GM18507 (cell line): ENCODE data around the gene DBP.
A peak's percentile ranks its signal among the peaks of the same experiment; 100 is the strongest.
"Not testable (repeated sequence)": the region's sequence is repeated elsewhere in the genome, so short reads cannot be mapped to it uniquely, and the experiment has no call there.

ENCODE experiments used
- DNase-seq: peaks from one replicate; pipeline ENCODE4 v3.0.0; 2011; ENCODE audit warnings: low read depth; ENCODE audit not compliant: insufficient read length; ENCODE audit errors: extremely low spot score
- FAIRE-seq: peaks from 2 replicates; lab custom pipeline; 2011; peaks lifted over from hg19 to GRCh38; lab: Jason Lieb, UNC

The DBP gene

GRCh38 chr19:48669903-48670668 lies 32.9 kb upstream of the DBP start:
- FAIRE-seq: no peak
- DNase-seq: no peak

- DNase-seq (no peak), FAIRE-seq (no peak)
Observed at GRCh38 chr19:48668761-48669160, 31.6 kb upstream of the DBP start.

- FAIRE-seq (no peak), DNase-seq (no peak)
Observed at GRCh38 chr19:48668332-48668731, 31.2 kb upstream of the DBP start.

GRCh38 chr19:48665786-48666185 lies 28.6 kb upstream of the DBP start:
- DNase-seq (no peak), FAIRE-seq (no peak)

GRCh38 chr19:48664476-48664875 lies 27.3 kb upstream of the DBP start:
- FAIRE-seq: no peak

GRCh38 chr19:48663667-48664066 lies 26.5 kb upstream of the DBP start:
- no peak for FAIRE-seq
- DNase-seq: no peak

More at GRCh38 chr19:48664476-48664875, 27.3 kb upstream of the DBP start:
- no peak for DNase-seq

- FAIRE-seq (no peak), DNase-seq (no peak)
Observed at GRCh38 chr19:48661711-48662090, 24.5 kb upstream of the DBP start.

- FAIRE-seq: peak; percentile 98
Observed at GRCh38 chr19:48660852-48661710, 23.9 kb upstream of the DBP start.

GRCh38 chr19:48659768-48660167 lies 22.6 kb upstream of the DBP start:
- DNase-seq (no peak), FAIRE-seq (peak; percentile 62)

More at GRCh38 chr19:48660852-48661710, 23.9 kb upstream of the DBP start:
- peak; percentile 98 for DNase-seq

- FAIRE-seq: no peak
- DNase-seq: no peak
Observed at GRCh38 chr19:48658483-48658882, 21.3 kb upstream of the DBP start.

GRCh38 chr19:48657828-48658227 lies 20.6 kb upstream of the DBP start:
- not testable (repeated sequence) for FAIRE-seq, DNase-seq

- FAIRE-seq: no peak
Observed at GRCh38 chr19:48656840-48657474, 19.8 kb upstream of the DBP start.

GRCh38 chr19:48654299-48655059 lies 17.3 kb upstream of the DBP start:
- FAIRE-seq (no peak), DNase-seq (no peak)

More at GRCh38 chr19:48656840-48657474, 19.8 kb upstream of the DBP start:
- DNase-seq: no peak

- DNase-seq: no peak
Observed at GRCh38 chr19:48651683-48652048, 14.5 kb upstream of the DBP start.

GRCh38 chr19:48650974-48651682 lies 13.9 kb upstream of the DBP start:
- FAIRE-seq (no peak), DNase-seq (no peak)

More at GRCh38 chr19:48651683-48652048, 14.5 kb upstream of the DBP start:
- no peak for FAIRE-seq

GRCh38 chr19:48648134-48648533 lies 11.0 kb upstream of the DBP start:
- DNase-seq (no peak), FAIRE-seq (no peak)

GRCh38 chr19:48646722-48647216 lies 9.6 kb upstream of the DBP start:
- DNase-seq: no peak
- FAIRE-seq: no peak

GRCh38 chr19:48646001-48646721 lies 9.0 kb upstream of the DBP start, which contains the start of gene CA11:
Gene CA11 (minus strand): TSS chr19:48646187. CDS start chr19:48645632, 555 bp downstream.
- DNase-seq: peak; percentile 82
- FAIRE-seq: peak; percentile 83
